Stomach (tissue), 4 donors: ENCODE data around the gene HEXD.

Source experiments
- POLR2A ChIP-seq, 4 donors: fragments of 450-650 bp; IDR thresholded peaks; one replicate each; pipeline ENCODE4 v1.6.1; 2016; ENCODE audit warnings: antibody characterized with exemption in 4 of 4, control low read depth in 2 of 4, mild to moderate bottlenecking in 1 of 4, moderate library complexity in 1 of 4
- TF ChIP-seq, protein P1 (sequence below), 7 experiments: fragments of 450-650 bp in 4 of 7; fragments of 200-600 bp in 3 of 7; sonication (generic) in 3 of 7; IDR thresholded peaks; one replicate each; pipeline ENCODE4 v1.5.1; 2016 to 2019; ENCODE audit warnings: antibody characterized with exemption in 7 of 7, control low read depth in 2 of 7, mild to moderate bottlenecking in 1 of 7

DNA sequence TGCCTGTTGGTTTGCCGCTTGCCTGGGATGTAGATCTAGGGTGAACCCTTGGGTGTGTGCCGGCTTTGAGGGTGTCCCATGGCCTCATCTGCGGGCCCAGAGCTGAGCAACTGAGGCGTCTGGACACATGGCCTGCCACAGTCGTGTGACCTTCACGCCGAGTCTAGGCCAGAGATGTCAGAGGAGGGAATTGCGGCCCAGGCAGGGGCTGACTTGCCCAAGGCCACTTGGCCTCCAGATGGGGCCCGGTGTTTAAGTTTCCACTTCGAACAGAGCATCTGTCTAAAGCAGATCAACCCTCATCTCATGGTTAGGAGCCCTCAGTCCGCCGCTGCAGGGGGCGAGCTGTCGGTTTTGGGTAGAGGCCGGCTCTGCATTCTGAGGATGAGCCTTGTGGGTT is 73.4 kb downstream of the HEXD start:
- TF ChIP-seq, protein P1, sequence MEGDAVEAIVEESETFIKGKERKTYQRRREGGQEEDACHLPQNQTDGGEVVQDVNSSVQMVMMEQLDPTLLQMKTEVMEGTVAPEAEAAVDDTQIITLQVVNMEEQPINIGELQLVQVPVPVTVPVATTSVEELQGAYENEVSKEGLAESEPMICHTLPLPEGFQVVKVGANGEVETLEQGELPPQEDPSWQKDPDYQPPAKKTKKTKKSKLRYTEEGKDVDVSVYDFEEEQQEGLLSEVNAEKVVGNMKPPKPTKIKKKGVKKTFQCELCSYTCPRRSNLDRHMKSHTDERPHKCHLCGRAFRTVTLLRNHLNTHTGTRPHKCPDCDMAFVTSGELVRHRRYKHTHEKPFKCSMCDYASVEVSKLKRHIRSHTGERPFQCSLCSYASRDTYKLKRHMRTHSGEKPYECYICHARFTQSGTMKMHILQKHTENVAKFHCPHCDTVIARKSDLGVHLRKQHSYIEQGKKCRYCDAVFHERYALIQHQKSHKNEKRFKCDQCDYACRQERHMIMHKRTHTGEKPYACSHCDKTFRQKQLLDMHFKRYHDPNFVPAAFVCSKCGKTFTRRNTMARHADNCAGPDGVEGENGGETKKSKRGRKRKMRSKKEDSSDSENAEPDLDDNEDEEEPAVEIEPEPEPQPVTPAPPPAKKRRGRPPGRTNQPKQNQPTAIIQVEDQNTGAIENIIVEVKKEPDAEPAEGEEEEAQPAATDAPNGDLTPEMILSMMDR (IDR thresholded peaks at IDR 0.05) = no peak
- no peak for TF ChIP-seq POLR2A (IDR thresholded peaks at IDR 0.05)
